G401.6 (cell line): ENCODE measurements around the gene GRK2.
"Not testable (repeated sequence)": the region's sequence is repeated elsewhere in the genome, so short reads cannot be mapped to it uniquely, and the experiment has no call there.

Experiments used
- FAIRE-seq: peaks from 2 replicates; lab custom pipeline; 2012; peaks lifted over from hg19 to GRCh38; lab: Jason Lieb, UNC

The GRK2 gene

GRCh38 chr11:67254798-67255197 is 11.5 kb upstream of the GRK2 start:
- FAIRE-seq = no peak

DNA sequence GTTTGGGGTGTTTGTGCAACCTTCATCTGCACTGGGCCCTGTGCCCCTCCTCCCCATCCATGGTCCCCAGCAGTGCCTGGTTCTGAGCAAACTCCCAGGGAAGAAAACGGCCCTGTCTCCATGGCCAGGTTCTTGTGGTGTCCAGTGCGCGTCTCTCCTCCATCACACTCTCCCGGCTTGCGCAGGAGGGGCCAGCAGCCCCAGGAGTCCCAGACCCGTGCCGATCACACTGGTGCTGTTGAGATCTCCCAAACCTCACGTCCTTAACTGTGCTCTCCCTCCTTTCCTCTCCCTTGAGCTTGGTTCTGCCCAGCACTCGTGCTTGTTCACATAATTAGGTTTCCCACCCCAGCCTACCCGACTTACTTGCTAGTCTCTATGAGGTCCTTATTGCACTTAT is 10.9 kb upstream of the GRK2 start:
- no peak for FAIRE-seq

DNA sequence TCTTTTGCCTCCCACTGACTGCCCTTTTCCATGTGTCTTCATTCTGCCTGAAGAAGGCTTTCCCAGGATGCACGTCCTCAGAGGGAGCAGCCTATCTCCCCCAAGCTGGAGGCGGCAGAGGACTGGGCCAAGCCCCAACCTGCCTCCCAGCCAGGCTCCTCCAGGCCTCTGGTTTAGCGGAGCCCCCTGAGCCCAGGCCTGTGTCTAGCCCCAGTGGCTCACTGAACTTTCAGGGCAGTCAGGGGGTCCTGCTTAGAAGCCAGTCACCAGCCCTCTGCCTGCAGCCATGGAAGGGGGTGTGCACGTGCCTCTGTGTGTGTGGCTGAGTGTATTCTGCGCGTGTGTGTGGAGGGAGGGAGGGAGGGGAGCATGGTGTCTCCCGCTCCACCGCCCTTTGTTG is 10.4 kb upstream of the GRK2 start:
- FAIRE-seq = no peak

DNA sequence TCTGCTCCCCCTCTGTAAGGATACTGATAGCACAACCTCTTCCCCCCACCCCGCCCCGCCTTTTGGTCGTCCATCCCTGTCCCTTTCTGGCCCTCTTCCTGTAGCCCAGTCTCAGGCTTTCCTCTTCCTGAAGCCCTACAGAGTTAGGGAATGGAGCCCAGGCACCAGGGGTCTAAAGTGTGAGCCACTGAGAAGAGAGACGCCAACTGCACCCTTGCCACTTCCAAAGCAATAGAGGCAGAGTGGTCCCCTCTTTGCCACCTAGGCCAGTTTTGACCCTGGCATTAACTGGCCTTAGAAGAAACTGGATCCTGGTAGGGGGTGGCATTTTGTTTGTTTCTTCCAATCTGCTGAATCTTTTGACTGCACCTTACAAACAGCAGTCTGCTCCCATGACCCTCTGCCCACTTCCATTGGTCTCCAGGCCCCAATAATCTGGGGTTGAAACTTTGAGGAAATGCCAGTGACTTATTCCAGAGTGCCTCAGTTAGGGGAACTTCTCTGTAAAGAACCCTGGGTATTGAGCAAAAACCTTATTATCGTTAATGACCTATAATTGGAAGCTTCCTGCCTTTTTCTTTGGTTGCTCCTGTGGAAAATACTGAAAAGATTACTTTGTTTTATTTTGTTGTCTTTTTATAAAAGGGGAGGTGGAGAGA is 9.7 kb upstream of the GRK2 start:
- no peak for FAIRE-seq

DNA sequence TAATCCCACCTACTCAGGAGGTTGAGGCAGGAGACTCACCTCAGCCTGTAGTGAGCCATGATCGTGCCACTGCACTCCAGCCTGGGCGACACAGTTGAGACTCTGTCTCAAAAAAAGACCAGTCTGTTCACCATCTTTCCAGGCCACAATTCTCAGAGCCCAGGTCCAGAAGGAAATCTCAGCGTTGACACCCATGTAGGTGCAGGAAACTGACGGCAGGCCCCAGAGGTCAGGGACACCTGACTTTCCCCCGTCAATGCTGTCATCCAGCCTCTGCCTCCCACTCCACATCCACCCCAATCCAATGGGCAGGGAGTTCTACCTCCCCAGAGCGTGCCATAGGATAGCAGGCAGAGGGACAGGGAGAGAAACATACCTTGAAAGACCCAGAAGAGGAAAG is 5.9 kb upstream of the GRK2 start:
- no peak for FAIRE-seq

- not testable (repeated sequence) for FAIRE-seq
These were observed 5.2 kb upstream of the GRK2 start for GRCh38 chr11:67260885-67261639.

GRCh38 chr11:67261640-67261945 is 4.7 kb upstream of the GRK2 start:
- no peak for FAIRE-seq

DNA sequence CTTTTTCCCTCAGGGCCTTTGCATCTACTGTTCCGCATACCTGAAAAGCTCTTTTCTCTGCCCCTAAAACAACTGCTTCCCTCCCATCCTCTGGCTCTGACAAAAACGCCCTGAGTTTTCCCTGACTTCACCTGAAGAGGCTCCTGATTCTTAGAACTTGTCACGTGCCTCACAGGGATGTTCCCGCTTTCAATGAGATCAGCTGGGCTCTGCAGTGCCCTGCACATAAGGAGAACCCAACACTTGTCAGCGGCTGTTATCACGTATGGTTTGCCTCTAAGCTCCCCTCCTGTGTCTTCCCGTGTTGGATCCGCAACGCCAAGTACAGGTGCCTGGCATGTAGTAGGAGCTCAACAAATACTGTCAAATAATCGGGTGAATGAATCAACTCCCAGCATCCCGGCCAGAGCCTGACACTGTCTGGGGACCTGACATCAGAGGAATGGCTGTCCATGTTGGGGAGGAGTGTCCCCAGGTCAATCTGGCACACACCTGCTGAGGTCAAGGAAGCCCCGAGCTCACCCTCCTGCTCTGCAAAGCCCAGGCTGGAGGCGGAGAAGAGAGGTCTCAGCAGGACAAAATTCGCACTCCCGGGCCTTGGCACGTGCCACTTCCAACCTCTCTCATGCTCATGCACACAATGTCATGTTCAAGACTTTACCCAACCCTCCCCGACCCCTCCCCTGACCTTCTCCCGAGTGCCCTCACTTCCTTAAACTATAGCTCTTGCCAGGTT is 4.2 kb upstream of the GRK2 start:
- FAIRE-seq = no peak

GRCh38 chr11:67262731-67263675 is 3.3 kb upstream of the GRK2 start:
- FAIRE-seq = peak; percentile 49

DNA sequence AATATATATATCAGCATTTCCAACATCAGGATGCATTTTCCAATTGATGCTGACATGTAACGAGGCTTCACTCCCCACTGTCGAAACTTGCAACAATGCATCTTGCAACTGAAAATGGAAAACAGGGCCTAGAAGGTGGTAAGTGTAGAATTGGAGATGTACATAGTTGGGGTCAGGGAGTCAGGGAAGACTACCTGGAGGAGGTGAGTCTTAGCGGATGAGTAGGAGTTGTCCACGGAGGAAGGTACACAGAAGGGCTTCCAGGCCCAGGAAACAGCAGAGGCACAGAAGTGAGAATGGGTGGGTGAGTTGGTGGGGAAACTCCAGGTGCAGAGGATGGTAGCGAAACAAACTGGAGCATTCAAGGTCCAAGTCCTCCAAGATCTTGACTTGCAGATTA is 2.0 kb upstream of the GRK2 start:
- no peak for FAIRE-seq

DNA sequence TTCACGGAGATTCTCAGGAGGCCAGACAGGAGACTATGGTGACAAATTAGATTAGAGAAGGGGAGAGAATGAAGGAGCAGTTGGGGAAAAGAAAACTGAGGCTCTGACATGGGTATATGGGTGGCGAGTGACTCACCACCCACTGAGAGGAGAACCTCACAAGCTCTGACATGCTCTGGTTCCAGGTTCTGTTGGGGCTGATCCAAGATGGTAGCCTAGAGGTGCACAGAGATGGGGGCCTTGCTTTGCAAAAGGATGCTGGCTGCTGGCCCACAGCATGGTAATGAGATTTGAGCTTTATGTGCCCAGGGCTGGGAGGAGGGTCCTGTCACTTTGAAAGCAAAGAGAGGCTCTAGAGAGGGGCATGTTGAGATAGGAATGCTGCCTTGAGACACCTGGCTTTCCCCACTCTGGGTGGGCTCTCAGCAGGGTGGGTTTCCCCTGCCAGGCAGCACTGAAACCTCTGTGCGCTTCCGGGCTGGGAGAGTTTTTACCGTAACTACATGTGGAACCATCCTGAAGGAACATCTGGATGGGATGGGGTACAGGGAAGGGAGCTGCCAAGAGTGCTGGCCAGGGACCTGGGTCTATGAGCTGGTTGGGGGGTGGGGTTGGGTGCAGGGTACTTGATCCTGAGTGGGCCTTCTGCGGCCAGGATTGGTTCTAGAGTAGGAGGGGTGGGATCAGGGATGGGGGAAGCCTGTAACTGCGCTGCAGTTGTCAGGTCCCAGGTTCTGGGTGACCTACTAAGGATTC is 1.2 kb upstream of the GRK2 start:
- no peak for FAIRE-seq

DNA sequence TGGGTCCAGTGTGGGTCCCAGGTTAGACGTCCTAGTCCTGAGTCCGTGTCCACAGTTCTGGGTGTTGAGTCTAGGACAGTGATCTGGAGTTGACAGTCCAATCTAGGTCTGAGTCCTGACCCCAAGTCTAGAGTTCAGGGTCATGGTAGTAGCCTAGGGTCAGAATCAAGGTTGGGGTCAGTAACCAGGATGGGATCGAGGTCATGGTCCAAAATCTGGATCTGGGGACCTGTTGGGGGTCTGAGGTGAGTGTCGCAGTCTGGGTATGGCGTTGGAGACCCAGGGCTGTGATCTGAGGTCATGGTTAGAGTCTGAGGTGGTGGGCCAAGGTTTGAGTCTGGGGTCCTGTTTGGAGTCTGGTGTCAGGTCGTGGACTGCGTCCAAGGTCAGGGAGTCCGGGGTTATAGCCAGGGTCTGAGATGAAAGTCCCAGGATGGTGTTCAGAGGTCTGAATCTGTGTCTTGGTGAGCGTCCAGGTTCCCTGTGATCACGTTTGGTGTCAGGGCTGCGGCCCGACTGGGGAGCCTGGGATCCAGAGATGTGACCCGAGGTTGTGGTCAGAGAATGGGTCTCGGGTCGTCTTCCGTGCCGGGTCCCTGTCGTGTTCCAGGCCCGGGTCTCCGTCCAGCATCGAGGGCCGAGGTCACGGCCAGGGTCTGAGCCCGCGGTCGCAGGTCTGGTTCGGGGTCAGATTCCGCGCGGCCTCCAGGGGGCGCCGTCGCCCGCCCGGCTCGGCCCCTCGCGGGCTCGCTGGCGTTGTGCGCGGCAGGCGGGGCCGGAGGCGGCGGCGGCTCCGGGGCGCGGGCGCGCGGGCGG is 432 bp upstream of the GRK2 start:
- no peak for FAIRE-seq

- FAIRE-seq = no peak
These were observed 1.2 kb downstream of the GRK2 start for GRCh38 chr11:67267188-67268080.

DNA sequence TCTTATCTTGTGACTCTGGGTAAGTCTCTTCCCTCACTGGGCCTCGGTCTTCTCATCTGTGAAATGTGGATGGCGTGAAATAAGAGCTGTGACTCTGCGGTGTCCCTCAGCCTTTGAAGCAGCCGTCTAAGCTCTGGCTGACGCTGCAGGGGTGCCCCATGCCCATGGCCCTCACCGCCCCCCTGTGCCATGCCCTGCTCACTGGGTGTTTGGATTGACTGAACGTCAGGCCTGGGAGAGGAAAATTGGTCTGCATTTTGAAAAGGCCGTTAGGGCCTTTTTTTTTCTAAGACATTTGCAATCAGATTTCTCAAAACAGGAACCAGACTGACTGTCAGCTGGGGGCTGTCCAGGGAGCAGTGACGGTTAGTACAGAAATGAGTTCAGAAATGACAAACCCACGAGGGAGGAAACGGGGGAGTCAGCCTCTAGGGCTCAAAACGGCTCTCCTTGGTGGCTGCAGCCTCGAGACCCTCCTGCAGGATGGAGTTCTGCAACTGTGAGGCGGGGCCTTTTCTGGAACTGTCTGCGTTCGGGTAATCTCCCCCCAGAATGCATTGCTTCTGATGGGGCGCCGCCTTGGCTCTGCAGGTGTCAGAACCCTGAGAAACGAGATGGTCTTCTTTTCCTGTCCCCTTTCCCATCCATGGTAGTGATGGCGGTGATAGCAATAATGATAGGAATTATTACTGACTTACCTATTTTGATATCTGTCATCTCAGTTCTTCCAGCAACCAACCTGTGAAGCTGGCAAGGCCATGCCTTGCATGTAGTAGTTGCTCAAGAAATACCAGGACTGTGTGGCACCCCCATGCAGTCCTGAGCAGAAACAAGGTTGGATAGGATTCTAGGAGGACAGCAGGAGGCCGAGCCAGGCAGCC is 2.0 kb downstream of the GRK2 start:
- no peak for FAIRE-seq

DNA sequence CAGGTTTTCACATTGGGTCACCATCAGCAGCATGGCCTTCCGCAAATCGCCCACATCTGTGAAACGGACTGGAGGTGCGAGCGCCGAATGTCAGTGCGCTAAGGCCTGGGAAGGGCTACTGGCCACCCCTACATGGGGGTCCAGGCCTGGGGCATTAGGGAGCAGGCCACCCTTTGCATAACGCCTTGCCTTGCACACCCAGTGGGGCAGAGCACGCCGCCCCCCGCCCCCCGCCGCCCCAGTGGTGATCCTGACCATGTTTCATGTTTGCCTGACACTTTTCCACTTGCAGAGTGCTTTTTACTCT is 2.6 kb downstream of the GRK2 start:
- no peak for FAIRE-seq

GRCh38 chr11:67269401-67270255 is 3.4 kb downstream of the GRK2 start:
- FAIRE-seq = no peak

GRCh38 chr11:67270256-67271204 is 4.3 kb downstream of the GRK2 start:
- FAIRE-seq = no peak
